HG03039 (cell line): ENCODE measurements around the gene ANAPC4.
A peak's percentile ranks its signal among the peaks of the same experiment; 100 is the strongest.
"Not testable (repeated sequence)": the region's sequence is repeated elsewhere in the genome, so short reads cannot be mapped to it uniquely, and the experiment has no call there.

ENCODE experiments used
- ATAC-seq: cut with Tn5 transposase; IDR thresholded peaks from one replicate; pipeline ENCODE4 v1.9.1; 2021; ENCODE audit warnings: mild to moderate bottlenecking, moderate library complexity; ENCODE audit not compliant: unreplicated experiment

Gene ANAPC4, protein sequence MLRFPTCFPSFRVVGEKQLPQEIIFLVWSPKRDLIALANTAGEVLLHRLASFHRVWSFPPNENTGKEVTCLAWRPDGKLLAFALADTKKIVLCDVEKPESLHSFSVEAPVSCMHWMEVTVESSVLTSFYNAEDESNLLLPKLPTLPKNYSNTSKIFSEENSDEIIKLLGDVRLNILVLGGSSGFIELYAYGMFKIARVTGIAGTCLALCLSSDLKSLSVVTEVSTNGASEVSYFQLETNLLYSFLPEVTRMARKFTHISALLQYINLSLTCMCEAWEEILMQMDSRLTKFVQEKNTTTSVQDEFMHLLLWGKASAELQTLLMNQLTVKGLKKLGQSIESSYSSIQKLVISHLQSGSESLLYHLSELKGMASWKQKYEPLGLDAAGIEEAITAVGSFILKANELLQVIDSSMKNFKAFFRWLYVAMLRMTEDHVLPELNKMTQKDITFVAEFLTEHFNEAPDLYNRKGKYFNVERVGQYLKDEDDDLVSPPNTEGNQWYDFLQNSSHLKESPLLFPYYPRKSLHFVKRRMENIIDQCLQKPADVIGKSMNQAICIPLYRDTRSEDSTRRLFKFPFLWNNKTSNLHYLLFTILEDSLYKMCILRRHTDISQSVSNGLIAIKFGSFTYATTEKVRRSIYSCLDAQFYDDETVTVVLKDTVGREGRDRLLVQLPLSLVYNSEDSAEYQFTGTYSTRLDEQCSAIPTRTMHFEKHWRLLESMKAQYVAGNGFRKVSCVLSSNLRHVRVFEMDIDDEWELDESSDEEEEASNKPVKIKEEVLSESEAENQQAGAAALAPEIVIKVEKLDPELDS

DNA sequence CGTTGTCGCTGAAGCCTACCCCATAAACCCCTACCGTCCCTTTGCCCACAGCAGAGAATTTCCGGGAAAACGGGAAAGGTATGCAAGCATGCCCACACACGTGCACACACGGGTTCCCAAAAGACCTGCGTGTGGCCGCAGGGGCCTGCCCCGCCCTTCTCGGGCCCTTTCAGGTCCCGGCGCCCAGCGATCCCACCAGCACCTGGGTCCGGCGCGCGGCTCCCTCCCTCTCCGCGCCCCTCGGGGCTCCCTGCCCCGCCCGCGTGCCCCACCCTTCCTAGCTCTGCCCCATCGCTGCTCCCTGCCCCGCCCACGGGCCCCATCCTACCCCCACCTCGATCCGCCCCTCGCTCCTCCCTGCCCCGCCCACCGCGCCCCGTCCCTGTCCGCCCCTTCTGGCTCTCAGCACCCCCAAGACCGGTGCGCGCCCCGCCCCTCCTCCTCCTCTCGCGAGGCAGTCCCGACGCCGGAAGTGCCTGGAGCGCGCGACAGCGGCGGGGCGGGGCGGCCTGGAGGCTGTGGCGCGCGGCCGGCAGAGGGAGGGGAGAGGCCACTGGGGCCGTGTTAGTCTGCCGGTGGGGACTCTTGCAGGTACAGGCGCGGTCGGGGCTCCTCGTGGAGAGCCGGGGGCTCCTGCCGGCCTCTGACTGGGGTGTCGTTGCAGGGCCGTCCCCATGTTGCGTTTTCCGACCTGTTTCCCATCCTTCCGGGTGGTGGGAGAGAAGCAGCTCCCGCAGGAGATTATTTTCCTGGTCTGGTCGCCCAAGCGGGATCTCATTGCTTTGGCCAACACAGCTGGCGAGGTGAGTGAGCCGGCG lies at the start of gene ANAPC4:
Gene ANAPC4 (plus strand): TSS at position 510 of the 818 bp plus-strand sequence. CDS start 165 bp downstream, at position 675.
- ATAC-seq: peak; percentile 94

DNA sequence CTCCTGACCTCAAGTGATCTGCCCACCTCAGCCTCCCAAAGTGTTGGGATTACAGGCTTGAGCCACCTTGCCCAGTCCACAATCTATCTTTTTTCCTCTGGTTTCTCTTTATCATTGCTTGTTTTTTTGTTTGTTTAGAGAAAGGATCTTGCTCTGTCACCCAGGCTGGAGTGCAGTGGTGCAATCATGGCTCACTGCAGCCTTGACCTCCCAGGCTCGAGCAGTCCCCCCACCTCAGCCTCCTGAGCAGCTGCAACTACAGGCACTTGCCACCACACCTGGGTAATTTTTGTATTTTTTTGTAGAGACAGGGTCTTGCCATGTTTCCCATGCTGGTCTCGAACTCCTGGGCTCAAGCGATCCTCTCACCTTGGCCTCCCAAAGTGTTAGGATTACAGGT lies 48.6 kb upstream of the ANAPC4 start:
- ATAC-seq: not testable (repeated sequence)

DNA sequence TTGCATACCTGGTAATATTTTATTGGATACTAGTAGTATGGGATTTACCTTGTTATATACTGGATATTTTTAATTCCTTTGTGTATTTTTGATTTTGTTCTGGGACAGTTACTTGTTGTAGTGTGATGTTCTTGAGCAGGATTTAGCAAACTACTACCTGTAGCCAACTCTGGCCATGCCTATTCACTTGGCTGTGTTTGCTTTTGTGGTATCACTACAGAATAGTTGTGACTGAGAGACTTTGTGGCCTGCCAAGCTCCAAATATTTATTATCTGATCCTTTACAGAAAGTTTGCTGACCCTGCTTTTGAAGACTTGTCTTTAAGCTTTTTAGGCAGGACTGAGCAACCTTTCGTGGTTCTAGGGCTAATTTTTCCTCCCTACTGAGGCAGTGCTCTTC lies 46.7 kb upstream of the ANAPC4 start:
- no peak for ATAC-seq

DNA sequence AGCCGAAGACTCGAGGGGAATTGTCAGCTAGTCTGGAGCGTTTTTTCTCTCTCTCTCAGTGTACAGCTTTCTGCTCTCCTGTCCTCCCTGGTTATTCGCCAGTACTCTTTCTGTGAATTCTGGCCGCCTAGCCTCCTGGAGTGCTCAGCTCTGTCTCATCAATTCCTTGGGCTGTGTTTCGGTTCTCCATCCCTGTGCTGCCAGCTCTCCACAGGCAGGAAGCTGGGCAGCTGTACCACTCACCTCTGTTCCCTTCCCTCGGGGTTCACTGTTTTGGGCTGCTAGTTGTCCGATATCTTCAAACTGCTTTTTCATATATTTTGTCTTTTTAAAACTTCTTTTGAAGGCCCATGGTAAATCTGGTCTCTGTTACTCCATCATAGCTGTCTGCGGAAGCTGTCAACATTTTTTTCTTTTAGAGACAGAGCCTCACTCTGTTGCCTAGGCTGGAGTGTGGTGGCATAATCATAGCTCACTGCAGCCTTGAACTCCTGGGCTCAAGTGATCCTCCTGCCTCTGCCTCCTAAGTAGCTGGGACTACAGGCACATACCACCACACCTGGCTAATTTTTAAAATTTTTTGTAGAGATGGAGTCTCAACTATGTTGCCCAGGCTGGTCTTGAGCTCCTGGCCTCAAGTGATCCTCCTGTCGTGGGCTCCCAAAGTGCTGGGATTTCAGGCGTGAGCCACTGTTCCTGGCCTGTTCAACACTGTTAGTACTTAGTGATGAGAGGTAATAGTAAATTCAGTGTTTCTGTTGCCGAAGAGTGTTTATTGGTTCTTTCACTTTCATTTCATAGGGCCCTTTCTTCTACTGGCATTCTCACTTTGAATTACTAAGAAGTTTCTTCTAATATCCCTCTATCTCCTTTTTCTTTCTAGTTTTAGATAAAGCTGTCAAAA lies 45.9 kb upstream of the ANAPC4 start:
- ATAC-seq: peak; percentile 57

DNA sequence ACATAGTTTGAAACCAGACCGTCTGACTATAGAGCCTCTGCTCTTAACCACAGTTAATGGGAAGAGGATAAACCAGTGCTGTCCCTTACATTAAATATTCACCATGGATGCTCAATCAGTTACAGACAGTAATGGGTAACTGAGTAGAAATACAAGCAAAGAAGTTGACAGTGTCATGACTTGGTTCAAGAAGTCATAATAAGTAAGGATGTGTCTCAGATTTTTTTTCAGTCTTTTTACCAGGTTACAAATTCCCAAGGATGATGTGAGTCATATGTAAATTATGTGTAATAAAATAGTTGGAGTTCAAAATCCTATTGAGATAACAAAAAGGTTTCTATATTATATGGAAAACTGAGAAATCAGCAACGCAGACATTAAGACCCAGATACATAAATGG lies 33.4 kb upstream of the ANAPC4 start:
- no peak for ATAC-seq

DNA sequence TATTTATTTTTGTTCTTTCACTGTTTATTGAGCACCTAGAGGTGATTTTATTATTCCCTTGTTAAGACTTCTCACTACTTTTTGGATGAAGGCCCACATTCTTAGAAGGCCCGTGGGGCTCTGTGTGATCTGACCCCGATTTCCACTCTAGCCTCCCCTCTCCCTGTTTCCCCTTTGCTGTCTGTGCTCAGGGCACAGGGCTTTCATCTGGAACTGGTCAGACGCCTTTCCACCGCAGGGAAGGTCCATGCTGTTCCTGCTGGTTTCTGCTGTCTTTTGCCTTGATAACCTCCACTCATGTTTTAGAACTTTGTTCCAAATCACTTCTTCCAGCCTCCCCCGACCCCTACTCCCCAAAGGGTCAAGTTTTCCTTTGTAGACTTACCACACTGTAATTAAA lies 31.3 kb upstream of the ANAPC4 start:
- ATAC-seq: no peak

DNA sequence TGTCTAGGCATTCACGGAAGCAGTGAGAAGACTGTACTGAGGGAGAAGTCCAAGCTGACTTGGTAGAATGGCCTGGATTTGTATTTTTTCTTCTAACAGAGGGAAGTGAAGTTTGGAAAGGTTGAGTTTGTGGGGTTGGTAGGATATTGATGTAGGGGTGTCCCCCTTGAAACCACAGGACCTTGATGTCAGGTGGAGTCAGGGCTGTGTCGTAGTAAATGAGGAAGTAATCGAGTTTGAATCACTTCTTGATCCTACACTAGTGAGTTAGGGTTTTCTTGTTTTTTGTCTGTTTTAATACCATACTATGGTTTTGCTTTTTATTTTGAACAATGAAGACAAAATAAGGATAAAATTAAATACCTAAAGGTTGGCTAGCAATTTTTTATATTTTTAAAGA lies 30.1 kb upstream of the ANAPC4 start:
- ATAC-seq: peak; percentile 56

DNA sequence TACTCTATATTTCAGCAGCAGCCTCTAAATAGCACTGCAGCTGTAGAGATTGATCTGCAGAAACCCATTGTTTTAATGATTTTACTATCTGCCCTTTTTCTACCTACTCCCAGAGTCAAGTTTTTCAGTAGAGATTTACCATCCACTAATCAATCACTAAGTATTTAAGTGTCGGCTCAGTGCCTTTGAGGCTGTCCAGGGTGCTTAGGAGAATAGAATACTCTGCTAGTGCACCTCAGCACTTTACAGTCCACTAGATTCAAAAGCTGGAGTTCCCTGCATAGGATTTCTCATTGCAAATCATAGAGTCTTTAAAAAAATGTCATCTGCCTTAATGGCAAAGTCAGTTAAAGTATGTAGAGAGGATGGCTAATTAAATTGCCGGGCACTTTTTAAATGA lies 29.6 kb upstream of the ANAPC4 start:
- ATAC-seq: no peak

DNA sequence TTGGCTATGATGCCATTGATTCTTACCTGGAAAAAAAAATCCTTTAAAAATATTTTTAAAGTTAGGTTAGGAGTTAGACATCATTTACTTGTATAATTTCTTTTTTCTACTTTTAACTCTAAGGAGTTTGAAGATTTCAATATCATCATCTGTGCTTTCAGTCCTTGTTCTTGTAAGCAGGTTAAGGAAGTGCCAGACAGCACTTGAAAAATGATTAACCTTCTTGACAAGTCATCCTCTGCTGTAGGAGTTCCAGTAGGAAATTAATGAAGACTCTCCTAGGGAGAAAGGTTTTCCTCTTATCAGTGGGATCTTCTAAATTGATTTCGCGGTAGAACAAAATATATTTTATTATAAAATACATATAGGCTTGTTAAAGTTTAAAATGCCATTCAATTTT lies 29.1 kb upstream of the ANAPC4 start:
- no peak for ATAC-seq

DNA sequence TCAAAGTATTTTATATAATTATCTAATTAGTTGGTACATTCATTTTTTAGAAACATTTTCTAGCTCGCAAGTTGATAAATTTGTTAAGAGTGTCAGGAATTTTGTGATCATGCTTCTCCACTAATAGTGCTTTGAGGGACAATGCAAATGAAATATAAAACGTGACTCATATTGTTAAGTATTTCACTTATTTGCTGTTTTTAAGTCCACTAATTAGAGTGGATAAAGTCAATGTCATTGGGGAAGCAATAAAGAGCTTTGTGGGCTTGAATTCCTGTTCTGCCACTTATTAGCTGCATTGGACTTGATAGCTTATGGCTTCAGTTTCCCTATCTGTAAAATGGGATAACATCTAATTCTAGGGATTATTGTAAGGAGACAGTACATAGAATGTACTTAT lies 26.5 kb upstream of the ANAPC4 start:
- no peak for ATAC-seq

DNA sequence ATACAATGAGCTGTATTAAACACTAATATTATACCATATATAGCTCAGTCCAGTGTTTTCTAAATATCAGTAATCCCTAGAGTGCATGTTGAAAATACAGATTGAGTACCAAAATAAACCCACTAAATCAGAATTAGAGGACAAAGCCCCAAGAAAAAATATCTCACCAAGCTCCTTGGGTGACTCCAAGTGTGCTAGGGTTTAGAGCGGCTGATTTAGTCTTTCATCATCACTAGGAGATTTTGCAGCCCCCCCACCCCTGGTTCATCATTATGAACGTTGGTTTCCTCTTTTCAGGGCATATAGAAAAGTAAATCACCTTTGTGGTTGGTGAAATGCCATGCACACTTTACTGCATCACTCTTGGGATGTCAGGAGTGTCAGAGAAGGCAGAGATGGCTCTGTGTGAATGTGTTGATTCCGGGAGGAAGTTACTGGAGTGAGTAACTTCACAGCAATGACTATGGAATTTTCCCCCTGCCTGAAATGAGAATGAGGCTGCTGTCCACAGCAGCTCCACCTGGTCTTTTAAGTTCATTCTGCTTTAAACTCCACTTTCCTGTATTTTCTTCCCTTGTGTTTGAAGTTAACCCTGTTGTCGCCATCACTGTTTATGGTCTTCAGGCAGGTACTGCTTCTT lies 25.2 kb upstream of the ANAPC4 start:
- no peak for ATAC-seq

DNA sequence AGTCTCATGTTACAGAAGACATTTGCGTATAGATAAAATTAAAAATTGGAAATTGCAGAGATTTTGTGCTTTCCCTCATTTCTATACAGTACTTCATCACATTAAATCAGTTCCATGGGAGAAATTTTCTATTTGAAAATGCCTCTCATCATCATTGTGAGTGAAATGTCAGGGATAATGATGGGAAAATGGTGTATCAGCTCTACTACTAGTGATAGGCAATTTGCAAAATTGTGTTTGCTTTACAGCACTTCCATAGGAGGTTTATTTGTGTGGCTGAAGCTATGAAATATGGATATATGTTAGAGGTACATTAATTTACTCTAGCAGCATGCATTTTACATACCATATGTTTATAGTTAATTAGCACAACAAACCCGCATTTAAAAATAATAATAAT lies 21.0 kb upstream of the ANAPC4 start:
- ATAC-seq: no peak

DNA sequence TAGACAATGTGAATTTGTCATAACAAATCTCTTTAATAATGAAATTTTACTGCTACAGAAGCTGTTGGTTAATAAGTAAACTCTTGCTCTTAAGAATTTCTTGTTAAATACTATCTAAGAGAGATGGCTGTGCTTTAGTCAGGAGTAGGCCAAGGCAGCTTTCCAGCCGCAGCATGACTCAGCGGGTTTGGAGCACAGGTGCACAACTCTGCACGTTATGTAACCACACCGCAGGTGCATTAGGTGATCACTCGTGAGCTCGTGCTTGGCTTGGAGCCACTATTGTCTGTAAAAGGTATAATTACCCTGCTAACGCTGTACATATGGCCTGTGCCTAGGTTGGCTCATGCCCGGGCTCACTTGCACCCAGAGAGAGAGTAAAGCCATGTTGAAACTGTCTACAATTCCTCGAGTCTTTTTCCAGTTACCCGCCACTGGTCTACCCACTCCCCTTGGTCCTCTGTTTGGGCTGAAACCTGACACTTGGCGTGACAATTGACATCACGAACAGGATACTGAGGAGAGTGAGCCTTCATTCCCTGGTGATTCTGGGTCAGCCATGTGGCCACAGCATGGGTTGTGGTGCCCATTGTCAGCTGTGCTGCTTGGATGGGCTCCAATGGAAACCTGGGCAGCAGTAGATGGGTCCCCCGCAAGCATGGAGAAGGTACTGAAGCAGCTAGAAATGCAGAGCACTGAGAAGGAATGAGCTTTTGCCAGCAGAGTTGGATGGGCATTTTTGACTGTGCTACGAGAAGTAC lies 18.4 kb upstream of the ANAPC4 start:
- no peak for ATAC-seq

DNA sequence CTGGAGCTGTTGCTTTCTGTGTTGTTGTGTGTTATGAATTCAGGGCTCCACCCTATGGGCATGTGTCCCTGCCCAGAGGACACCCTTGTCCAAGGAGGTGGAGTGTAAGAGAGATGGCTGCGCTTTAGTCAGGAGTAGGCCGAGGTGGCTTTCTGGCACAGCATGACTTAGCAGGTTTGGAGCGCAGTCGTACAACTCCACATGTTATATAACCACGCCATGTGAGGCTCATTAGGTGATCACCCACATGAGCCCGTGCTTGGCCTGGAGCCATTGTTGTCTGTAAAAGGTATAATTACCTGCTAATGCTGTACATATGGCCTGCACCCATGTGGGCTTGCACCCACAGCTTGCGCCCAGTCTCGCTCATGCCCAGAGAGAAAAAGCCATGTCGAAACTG lies 15.8 kb upstream of the ANAPC4 start:
- no peak for ATAC-seq

DNA sequence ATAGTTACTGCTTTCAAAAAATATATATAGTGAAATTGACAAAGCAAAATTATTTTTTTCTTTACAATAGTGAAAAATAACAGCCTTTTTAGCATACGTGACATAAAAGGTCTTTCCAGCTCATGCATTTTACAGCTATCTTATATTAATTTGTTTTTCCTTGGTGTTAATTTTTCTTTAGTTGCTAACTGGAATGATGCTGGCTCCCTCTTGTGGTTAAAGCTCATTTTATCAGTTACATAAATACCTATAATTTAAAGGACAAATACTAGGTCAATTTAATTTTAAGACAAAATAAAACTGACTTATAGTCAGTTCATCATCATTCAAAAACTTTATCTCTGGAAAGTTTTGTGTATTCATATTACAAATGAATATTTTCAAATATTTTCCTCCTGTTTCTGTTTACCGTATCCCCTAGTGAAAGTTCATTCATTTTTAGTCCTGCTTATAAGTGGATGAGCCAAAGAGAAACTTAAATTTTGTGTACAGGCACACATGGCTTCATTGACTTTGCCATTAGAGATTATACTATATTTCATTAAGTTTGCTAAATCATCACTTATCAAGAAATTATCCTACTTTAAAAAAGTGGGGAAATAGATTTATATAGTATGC lies 9.9 kb upstream of the ANAPC4 start:
- no peak for ATAC-seq

DNA sequence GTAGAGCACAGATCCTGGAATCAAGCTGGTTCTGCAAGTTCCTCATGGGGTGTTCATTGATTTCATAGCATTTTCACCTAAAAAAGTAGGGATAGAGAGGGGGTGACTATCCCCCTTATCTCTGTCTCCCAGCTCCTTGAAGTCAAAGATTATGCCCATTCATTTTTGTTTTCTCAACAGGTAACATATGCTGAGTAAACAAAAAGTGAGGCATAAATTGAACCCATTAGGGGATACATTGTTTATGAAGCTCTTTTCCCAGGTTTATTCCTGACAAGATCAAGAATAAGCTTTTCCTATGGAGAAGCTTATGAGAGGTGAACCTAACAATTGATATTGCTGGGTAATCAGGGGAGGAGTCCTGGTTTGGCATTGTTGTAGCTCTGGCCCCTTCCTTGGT lies 9.2 kb upstream of the ANAPC4 start:
- ATAC-seq: no peak

DNA sequence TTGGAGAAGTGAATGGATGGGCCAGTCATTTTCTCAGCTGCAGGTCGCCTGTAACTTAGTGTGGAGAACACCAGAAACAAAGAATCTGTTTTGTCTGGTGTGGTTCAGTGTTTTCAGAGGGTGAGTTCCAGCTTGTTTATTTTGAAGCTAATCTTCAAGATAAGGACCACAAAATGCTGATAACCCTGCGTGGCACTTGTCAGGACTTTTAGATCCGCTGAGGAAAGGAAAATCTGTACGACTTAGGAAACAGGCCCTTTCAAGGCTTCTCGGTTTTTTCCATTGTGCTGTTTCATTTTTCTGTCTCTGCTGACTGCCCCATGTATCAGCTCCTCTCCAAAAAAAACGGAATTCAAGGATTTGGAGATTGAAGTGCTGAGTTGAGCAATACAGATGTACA lies 8.7 kb upstream of the ANAPC4 start:
- ATAC-seq: no peak

DNA sequence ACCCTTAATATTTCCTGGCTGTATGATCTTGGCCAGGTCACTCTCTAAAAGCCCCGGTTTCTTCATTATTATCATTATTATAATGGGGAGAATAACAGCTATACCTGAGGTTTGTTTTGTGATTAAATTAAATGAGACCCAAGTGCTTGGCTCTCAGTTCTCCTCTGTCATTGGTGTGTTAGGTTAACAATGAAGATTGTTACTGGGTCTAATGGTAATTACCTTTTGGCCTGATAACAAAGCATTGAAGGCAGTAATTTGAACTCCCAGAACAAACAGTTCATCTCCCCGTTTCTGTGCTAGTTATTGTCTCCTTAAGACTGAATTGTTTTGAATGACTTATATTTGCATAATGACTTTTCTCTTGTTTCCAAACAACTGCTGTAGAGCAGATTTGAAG lies 6.8 kb upstream of the ANAPC4 start:
- no peak for ATAC-seq

DNA sequence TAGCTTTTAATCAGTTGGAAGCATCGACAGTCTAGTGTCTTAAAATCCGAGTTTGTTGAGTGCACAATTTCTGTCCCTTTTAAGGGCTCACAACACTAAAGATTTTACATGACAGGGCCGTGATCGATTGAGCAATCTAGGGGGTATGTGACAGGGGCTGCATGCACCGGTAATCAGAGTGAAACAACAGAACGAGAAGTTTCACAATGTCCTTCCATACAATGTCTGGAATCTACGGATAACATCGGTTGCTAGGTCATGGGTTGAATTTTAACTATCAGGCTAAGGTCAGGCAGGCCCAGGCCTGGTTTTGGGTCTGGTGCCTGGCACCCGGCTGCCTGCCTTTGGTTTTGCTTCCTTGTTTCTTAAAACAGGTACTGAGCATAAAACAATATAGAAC lies 4.5 kb upstream of the ANAPC4 start:
- not testable (repeated sequence) for ATAC-seq
